ENCODE data around the gene SLC39A9. TPM values are rescaled to one million over a fixed set of nuclear protein-coding genes. Genes with fewer than 3 reads are reported as not detected.

Gene SLC39A9
- total RNA-seq, 4 donors from 2014 or later, result 64.9 to 101 (median 81.3) TPM

GRCh38 chr14:69464379-69464778 lies 65.9 kb downstream of the SLC39A9 start:
- Histone ChIP-seq H3K9me3 (no peaks in the 10 kb centered on the region), H3K36me3 (no peaks in the 10 kb centered on the region), H3K27me3 (no peaks in the 10 kb centered on the region), H3K4me1 (no peaks in the 10 kb centered on the region), H3K4me3 (replicated peaks in 1 of 3) (no peak overlapping the region), H3K27ac (no peak overlapping the region)
- intact Hi-C loops (cut with DNase I), result loop anchor here (5.0 kb wide), 1 partner anchor 222 kb away; no protein-coding TSS in a partner anchor
- TF ChIP-seq CTCF (IDR thresholded peaks at IDR 0.05) (no peak), POLR2A (IDR thresholded peaks at IDR 0.05) (no peak)
- DNase-seq, result no peak

DNA sequence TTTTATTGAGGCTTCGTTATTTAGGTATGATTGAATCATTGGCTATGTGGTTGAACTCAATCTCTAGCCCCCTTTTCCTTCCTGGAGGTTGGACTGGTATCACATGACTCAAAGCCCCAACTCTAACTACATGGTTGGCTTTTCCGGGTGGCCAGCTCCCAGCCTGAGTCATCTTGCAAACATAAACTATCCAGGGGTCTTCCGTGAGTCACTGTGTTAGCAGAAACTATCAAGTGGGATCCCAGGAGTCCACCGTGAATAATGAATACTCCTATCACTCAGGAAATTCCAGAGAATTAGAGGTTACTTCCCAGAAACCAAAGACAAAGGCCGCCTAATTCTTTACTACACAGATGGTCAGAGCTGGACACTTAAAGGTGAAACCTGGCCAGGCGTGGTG lies 66.3 kb downstream of the SLC39A9 start:
- Histone ChIP-seq H3K27me3 (no peaks in the 10 kb centered on the region), H3K4me3 (replicated peaks in 1 of 3) (no peak overlapping the region), H3K9me3 (no peaks in the 10 kb centered on the region), H3K4me1 (no peaks in the 10 kb centered on the region), H3K27ac (no peak overlapping the region), H3K36me3 (no peaks in the 10 kb centered on the region)
- WGBS, 2 donors, result 63 to 84% methylated on average over 5 to 6 of the region's 6 CpGs
- intact Hi-C loops (cut with DNase I), result loop anchor here (5.0 kb wide), 1 partner anchor 223 kb away; no protein-coding TSS in a partner anchor
- DNase-seq, result no peak
- no peak for TF ChIP-seq CTCF (IDR thresholded peaks at IDR 0.05)
- TF ChIP-seq POLR2A (IDR thresholded peaks at IDR 0.05), result no peak

DNA sequence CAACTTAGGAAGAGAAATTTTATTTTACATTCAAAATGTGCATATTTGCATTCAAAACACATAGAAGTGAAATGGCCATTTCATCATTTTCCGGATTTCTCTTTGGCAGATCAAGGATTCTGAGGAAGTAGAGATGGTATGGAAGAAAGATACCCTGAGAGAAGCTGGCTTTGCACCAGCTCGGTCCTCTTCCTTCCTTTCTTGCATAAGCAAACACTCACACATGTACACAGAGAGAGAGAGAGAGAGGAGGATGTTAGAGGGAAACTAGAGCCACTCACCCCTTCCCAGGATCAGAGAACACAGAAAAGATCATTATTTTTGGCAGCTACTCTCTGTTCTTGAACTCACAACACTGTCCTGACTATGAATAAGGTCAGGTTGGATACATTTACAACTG lies 70.5 kb downstream of the SLC39A9 start:
- no peak overlapping the region for H3K4me3 ChIP-seq (replicated peaks in 1 of 3)
- WGBS, 2 donors, result 61 to 62% methylated on average over 2 of the region's 2 CpGs

DNA sequence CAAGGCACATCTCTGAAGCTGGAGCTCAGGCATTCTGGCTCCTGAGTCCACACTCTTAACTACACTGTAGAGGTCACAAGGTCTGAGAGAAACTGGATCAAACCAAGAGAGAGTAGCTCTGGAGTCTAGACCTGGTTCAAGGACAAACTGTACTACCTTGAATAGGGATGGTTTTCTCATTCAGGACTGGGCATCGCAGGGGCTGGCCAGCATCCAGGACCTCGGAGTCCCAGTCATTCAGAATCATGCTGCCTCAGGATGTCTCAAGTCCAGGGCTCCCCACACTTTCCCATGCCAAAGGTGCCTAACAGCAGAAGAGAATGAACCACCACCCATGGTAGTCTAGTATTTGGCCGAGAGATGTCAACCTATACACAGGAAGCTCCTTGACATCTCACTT lies 72.9 kb downstream of the SLC39A9 start:
- no peaks in the 10 kb centered on the region for H3K27me3 ChIP-seq
- no peaks in the 10 kb centered on the region for H3K4me1 ChIP-seq
- H3K4me3 ChIP-seq (replicated peaks in 1 of 3), result no peak overlapping the region
- TF ChIP-seq CTCF (IDR thresholded peaks at IDR 0.05), result no peak
- TF ChIP-seq POLR2A (IDR thresholded peaks at IDR 0.05), result no peak
- no peak overlapping the region for H3K27ac ChIP-seq
- H3K9me3 ChIP-seq, result no peaks in the 10 kb centered on the region
- intact Hi-C loops (cut with DNase I), result no loop called here
- 75 to 83% methylated on average over 2 to 3 of the region's 3 CpGs for WGBS, 2 donors
- DNase-seq, result peak in 1 of 2 donors; percentile 15
- H3K36me3 ChIP-seq, result no peaks in the 10 kb centered on the region

More for the DNA sequence above, 70.5 kb downstream of the SLC39A9 start:
- no peaks in the 10 kb centered on the region for H3K4me1 ChIP-seq
- H3K36me3 ChIP-seq, result no peaks in the 10 kb centered on the region
- intact Hi-C loops (cut with DNase I), result no loop called here
- TF ChIP-seq CTCF (IDR thresholded peaks at IDR 0.05), result no peak
- no peak for TF ChIP-seq POLR2A (IDR thresholded peaks at IDR 0.05)
- H3K27me3 ChIP-seq, result no peaks in the 10 kb centered on the region
- H3K9me3 ChIP-seq, result no peaks in the 10 kb centered on the region
- no peak for DNase-seq
- no peak overlapping the region for H3K27ac ChIP-seq

GRCh38 chr14:69471916-69472315 lies 73.4 kb downstream of the SLC39A9 start:
- no peaks in the 10 kb centered on the region for H3K27me3 ChIP-seq
- no peak overlapping the region for H3K27ac ChIP-seq
- TF ChIP-seq CTCF (IDR thresholded peaks at IDR 0.05) (no peak), POLR2A (IDR thresholded peaks at IDR 0.05) (no peak)
- H3K4me1 ChIP-seq, result no peaks in the 10 kb centered on the region
- H3K36me3 ChIP-seq, result no peaks in the 10 kb centered on the region
- DNase-seq, result peak; percentile 34 to 55
- H3K9me3 ChIP-seq, result no peaks in the 10 kb centered on the region
- H3K4me3 ChIP-seq (replicated peaks in 1 of 3), result no peak overlapping the region
- WGBS, 2 donors, result 56% methylated on average over 10 of the region's 10 CpGs
- intact Hi-C loops (cut with DNase I), result no loop called here
